RWPE2 (cell line): ENCODE data around the gene ANTXR1.

Experiments used
- ATAC-seq: fragments of 200-7000 bp; cut with Tn5 transposase; 3 replicates; pipeline ENCODE4 v1.9.1; 2021; ENCODE audit warnings: low read depth
- DNase-seq: peaks from one replicate; pipeline ENCODE4 v3.0.0-alpha.2; 2020; ENCODE audit warnings: low spot score
- H3K27ac ChIP-seq: fragments of 450-650 bp; 2 replicates; pipeline ENCODE4 v1.5.1; 2017; ENCODE audit warnings: mild to moderate bottlenecking; ENCODE audit not compliant: poor library complexity, severe bottlenecking
- H3K27me3 ChIP-seq: fragments of 250-450 bp; sonication (Bioruptor Pico); 2 replicates; pipeline ENCODE4 v1.5.1; 2021; ENCODE audit warnings: mild to moderate bottlenecking, moderate library complexity; ENCODE audit not compliant: insufficient read depth, poor library complexity, severe bottlenecking
- H3K36me3 ChIP-seq: fragments of 250-450 bp; sonication (Bioruptor Pico); 2 replicates; pipeline ENCODE4 v1.5.1; 2020; ENCODE audit warnings: low read depth, mild to moderate bottlenecking, moderate library complexity
- H3K4me1 ChIP-seq: fragments of 250-450 bp; sonication (Bioruptor Pico); 2 replicates; pipeline ENCODE4 v1.5.1; 2021; ENCODE audit warnings: mild to moderate bottlenecking, moderate library complexity; ENCODE audit not compliant: insufficient read depth, poor library complexity, severe bottlenecking
- H3K4me3 ChIP-seq: fragments of 250-450 bp; sonication (Bioruptor Pico); 2 replicates; pipeline ENCODE4 v1.5.1; 2021; ENCODE audit warnings: mild to moderate bottlenecking, moderate library complexity; ENCODE audit not compliant: severe bottlenecking
- H3K9me3 ChIP-seq: fragments of 250-450 bp; sonication (Bioruptor Pico); 2 replicates; pipeline ENCODE4 v1.5.1; 2021; ENCODE audit warnings: mild to moderate bottlenecking, moderate library complexity; ENCODE audit not compliant: severe bottlenecking
- CTCF ChIP-seq: fragments of 450-650 bp; IDR thresholded peaks from one replicate; pipeline ENCODE4 v1.5.1; 2017; ENCODE audit warnings: mild to moderate bottlenecking, moderate library complexity; ENCODE audit not compliant: poor library complexity, severe bottlenecking

The ANTXR1 gene

DNA sequence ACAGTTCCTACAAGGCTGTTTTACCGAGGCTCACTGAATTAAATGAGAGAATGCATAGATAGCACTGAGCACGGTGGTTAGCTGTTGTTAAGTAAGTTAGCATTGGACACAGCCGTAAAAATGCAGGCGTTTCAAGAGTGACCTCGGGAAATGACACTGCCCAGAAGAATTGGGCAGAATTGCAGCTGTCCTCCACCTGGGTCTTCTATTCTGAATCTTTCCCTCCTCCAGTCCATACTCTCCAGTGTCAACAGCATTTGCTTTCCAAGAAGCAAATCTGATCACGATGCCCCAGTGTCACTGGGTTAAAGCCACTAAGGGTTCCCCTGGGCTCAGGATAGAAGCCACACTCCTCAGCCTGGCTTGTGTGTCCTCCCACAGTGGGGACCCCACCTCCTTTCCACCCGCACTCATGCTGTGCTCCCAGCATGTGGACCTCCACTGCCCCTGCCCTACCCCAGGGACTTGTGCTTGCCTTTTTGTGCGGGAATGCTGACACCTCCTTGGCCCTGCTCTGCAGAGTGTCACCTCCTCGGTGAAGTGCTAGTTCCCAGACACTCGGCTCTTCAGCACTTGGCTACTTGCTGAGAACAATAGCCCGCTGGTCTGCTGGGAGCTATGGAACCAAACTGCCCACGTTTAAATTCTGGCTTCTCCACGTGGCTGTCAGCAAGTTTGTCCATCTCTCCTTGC is 135.0 kb downstream of the ANTXR1 start:
- DNase-seq, result no peak
- Histone ChIP-seq H3K27me3 (no peaks in the 10 kb centered on the region), H3K4me3 (no peak overlapping the region), H3K4me1 (peaks cover 15% of the 10 kb centered on the region), H3K27ac (no peak overlapping the region), H3K36me3 (peaks cover 10% of the 10 kb centered on the region), H3K9me3 (no peaks in the 10 kb centered on the region)
- no peak for ATAC-seq
- TF ChIP-seq CTCF, result no peak

- Histone ChIP-seq H3K36me3 (peaks cover 18% of the 10 kb centered on the region), H3K27me3 (no peaks in the 10 kb centered on the region), H3K4me1 (no peaks in the 10 kb centered on the region), H3K4me3 (no peak overlapping the region), H3K27ac (no peak overlapping the region), H3K9me3 (no peaks in the 10 kb centered on the region)
- no peak for TF ChIP-seq CTCF
- DNase-seq, result no peak
- no peak for ATAC-seq
Observed at GRCh38 chr2:69149631-69150215, 136.7 kb downstream of the ANTXR1 start.

GRCh38 chr2:69151931-69152330 is 139.0 kb downstream of the ANTXR1 start:
- DNase-seq (no peak), ATAC-seq (no peak)
- Histone ChIP-seq H3K4me1 (no peaks in the 10 kb centered on the region), H3K9me3 (no peaks in the 10 kb centered on the region), H3K27me3 (no peaks in the 10 kb centered on the region), H3K36me3 (peaks cover 18% of the 10 kb centered on the region), H3K27ac (no peak overlapping the region), H3K4me3 (no peak overlapping the region)
- no peak for TF ChIP-seq CTCF

DNA sequence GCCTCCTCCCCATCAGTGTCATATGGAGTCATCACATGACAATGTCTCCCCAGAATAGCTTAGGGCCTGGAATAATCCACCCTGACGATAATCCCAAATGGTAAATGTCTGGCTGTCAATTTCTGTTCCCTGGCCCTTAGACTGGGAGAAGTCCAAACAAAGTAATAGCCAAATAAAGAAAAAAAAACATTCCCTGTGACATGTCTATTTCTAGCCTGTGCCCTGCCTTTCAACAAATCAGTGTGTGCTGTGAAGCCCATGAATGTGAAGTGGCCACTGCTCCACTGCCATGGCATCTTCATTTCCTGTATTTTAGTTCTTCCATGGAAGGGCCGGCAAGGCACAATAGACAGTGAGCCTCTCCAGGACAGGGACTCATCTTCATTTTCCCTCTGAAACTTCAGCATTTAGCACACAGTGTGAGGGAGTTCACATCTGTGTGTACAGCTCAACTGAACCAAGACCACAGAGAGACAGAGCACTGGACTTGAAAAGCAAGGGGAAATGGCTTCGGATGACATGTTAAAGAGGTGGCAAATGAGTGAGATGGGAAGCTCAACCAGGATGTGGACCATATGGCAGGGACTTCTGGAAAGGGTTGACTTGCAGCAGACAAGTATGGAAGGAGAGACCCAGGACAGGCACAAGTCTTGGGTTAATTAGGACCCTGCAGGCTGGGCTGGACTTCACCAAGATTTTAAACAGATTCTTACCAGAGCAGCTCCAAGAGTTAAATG is 140.0 kb downstream of the ANTXR1 start:
- Histone ChIP-seq H3K4me3 (no peak overlapping the region), H3K4me1 (no peaks in the 10 kb centered on the region)
- DNase-seq, result no peak

More for the DNA sequence above, 140.0 kb downstream of the ANTXR1 start:
- no peak for ATAC-seq
- TF ChIP-seq CTCF, result no peak
- Histone ChIP-seq H3K27ac (no peak overlapping the region), H3K36me3 (peaks cover 18% of the 10 kb centered on the region), H3K9me3 (no peaks in the 10 kb centered on the region), H3K27me3 (no peaks in the 10 kb centered on the region)
